Transverse colon (tissue), 4 donors: ENCODE data around the gene RSRC2. TPM values are rescaled to one million over a fixed set of nuclear protein-coding genes. Genes with fewer than 3 reads are reported as not detected.

ENCODE experiments used
- DNase-seq: peaks from one replicate; pipeline ENCODE4 v3.0.0-alpha.2; 2019
- H3K27ac ChIP-seq, 4 donors: fragments of 200-600 bp; sonication (generic); 2 replicates each; pipeline ENCODE4 v1.5.1; 2016 to 2018; ENCODE audit warnings: inconsistent platforms in 4 of 4
- H3K27me3 ChIP-seq: fragments of 200-600 bp; sonication (generic); 2 replicates; pipeline ENCODE4 v1.5.1; 2017; ENCODE audit warnings: inconsistent platforms
- H3K36me3 ChIP-seq, 4 donors: fragments of 200-600 bp; sonication (generic); 2 replicates each; pipeline ENCODE4 v1.5.1; 2017 to 2019; ENCODE audit warnings: inconsistent platforms in 4 of 4
- H3K4me1 ChIP-seq, 4 donors: fragments of 200-600 bp; sonication (generic); 2 replicates each; pipeline ENCODE4 v1.5.1; 2017 to 2020; ENCODE audit warnings: inconsistent platforms in 4 of 4
- H3K4me3 ChIP-seq, 4 donors: fragments of 200-600 bp; sonication (generic); 1 replicate in 1 of 4; 2 replicates in 3 of 4; pipeline versions ENCODE4 v1.5.1 to v1.6.1; 2017 to 2019; ENCODE audit warnings: inconsistent platforms in 4 of 4
- H3K9me3 ChIP-seq, 2 donors: fragments of 200-600 bp; sonication (generic); 2 replicates each; pipeline ENCODE4 v1.5.1; 2017 to 2019; ENCODE audit warnings: inconsistent platforms in 2 of 2
- CTCF ChIP-seq, 5 experiments: fragments of 200-600 bp in 3 of 5; fragments of 450-650 bp in 2 of 5; sonication (generic) in 3 of 5; IDR thresholded peaks; 1 replicate in 2 of 5; 2 replicates in 3 of 5; pipeline ENCODE4 v1.5.1; 2016 to 2017; ENCODE audit warnings: antibody characterized with exemption in 5 of 5, inconsistent platforms in 3 of 5, mild to moderate bottlenecking in 2 of 5, moderate library complexity in 1 of 5
- EP300 ChIP-seq: sonication (generic); formaldehyde crosslinking; IDR thresholded peaks from one replicate; pipeline ENCODE4 v1.6.1; 2017; ENCODE audit warnings: antibody characterized with exemption, low read depth
- POLR2A ChIP-seq: fragments of 450-650 bp; IDR thresholded peaks from one replicate; pipeline ENCODE4 v1.6.1; 2016; ENCODE audit warnings: antibody characterized with exemption, mild to moderate bottlenecking, moderate library complexity
- POLR2AphosphoS5 ChIP-seq, 3 donors: sonication (generic); formaldehyde crosslinking; IDR thresholded peaks; one replicate each; pipeline ENCODE4 v1.6.1; 2016; ENCODE audit warnings: antibody characterized with exemption in 3 of 3
- WGBS, 2 donors: methylation state at CpG; one replicate each; pipeline ENCODE4 v1.1.5; 2018; ENCODE audit warnings: low coverage in 1 of 2; 5-methylcytosine and 5-hydroxymethylcytosine counted together
- in situ Hi-C, 4 donors: fragments of 200-750 bp; cut with MboI; loops; one replicate each; pipeline versions ENCODE4 v1.15.0 to v1.15.1; 2017; ENCODE audit warnings: low sequenced_read_pairs in 3 of 4, low pct_ligation_motif_present in 1 of 4, low pct_unique_long_range_greater_than_20kb in 1 of 4
- intact Hi-C: fragments of 100-400 bp; cut with DNase I; formaldehyde crosslinking; loops from one replicate; pipeline ENCODE4 v1.15.1; 2023; ENCODE audit warnings: low total_unique reads
- total RNA-seq, 4 donors: library from RNA; depleted of rRNA; stranded (reverse); fragments of >200 nt; gene quantifications; one replicate each; pipeline ENCODE4 v1.1.0, GENCODE V29; 2016

The RSRC2 gene
- total RNA-seq, 4 donors from 2014 or later: 73.4 to 251 (median 99.7) TPM

DNA sequence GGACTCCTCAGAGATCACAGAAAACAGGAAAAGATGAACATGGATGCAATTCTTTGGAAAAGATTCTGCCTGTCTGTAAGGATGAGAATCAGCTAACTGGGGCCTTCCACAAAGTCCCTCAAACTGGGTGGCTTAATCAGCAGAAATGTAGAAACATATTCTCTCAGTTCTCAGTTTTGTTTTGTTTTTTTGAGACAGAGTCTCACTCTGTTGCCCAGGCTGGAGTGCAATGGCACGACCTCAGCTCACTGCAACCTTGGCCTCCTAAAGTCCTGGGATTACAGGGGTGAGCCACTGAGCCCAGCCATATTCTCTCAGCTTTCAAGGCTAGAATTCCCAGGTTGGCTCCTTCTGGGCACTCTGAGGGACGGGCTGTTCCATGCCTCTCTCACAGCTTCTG lies 66.1 kb downstream of the RSRC2 start:
- in situ Hi-C loops: no loop called here
- 71 to 90% methylated on average over 2 of the region's 2 CpGs for WGBS, 2 donors
- H3K9me3 ChIP-seq: no peaks in the 10 kb centered on the region
- H3K4me1 ChIP-seq: peaks cover 0 to 10% (median 0%) of the 10 kb centered on the region in 4 donors
- H3K27me3 ChIP-seq: no peaks in the 10 kb centered on the region
- H3K36me3 ChIP-seq: no peaks in the 10 kb centered on the region
- no peak for TF ChIP-seq POLR2AphosphoS5 (IDR thresholded peaks at IDR 0.05)
- TF ChIP-seq CTCF (IDR thresholded peaks at IDR 0.05): no peak
- H3K27ac ChIP-seq: no peak overlapping the region
- no peak overlapping the region for H3K4me3 ChIP-seq
- no peak for DNase-seq
- intact Hi-C loops: no loop called here

DNA sequence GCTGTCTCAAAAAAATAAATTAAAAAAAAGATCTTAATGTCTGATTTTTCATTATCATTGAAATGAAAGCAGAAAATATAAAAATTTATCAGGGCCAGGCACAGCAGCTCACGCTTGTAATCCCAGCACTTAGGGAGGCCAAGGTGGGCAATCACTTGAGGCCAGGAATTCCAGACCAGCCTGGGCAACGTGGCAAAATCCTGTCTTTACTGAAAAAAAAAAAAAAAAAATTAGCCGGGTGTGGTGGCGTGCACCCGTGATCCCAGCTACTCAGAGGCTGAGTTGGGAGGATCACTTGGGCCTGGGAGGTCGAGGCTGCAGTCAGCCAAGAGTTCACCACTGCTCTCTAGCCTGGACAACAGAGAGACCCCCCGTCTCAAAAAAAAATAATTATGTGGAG lies 66.7 kb downstream of the RSRC2 start:
- Histone ChIP-seq H3K4me1 (peaks cover 0 to 11% (median 0%) of the 10 kb centered on the region in 4 donors), H3K27me3 (no peaks in the 10 kb centered on the region), H3K4me3 (no peak overlapping the region), H3K36me3 (no peaks in the 10 kb centered on the region), H3K9me3 (no peaks in the 10 kb centered on the region), H3K27ac (no peak overlapping the region)
- 85 to 90% methylated on average over 5 to 7 of the region's 7 CpGs for WGBS, 2 donors
- in situ Hi-C loops (no loop called here), intact Hi-C loops (no loop called here)
- TF ChIP-seq EP300: no peak
- TF ChIP-seq POLR2A: no peak
- TF ChIP-seq POLR2AphosphoS5 (IDR thresholded peaks at IDR 0.05): no peak
- DNase-seq: no peak

- DNase-seq: no peak
- H3K4me3 ChIP-seq: no peak overlapping the region
- intact Hi-C loops (no loop called here), in situ Hi-C loops (no loop called here)
- H3K27me3 ChIP-seq: no peaks in the 10 kb centered on the region
- no peaks in the 10 kb centered on the region for H3K36me3 ChIP-seq
- no peaks in the 10 kb centered on the region for H3K9me3 ChIP-seq
- 100% methylated on average over 2 of the region's 2 CpGs; no CpG with 5 or more reads in 1 of the 2 donors for WGBS, 2 donors
- peaks cover 0 to 11% (median 0%) of the 10 kb centered on the region in 4 donors for H3K4me1 ChIP-seq
- TF ChIP-seq EP300 (no peak), POLR2A (no peak), CTCF (IDR thresholded peaks at IDR 0.05) (no peak), POLR2AphosphoS5 (IDR thresholded peaks at IDR 0.05) (no peak)
- no peak overlapping the region for H3K27ac ChIP-seq
These were observed 67.5 kb downstream of the RSRC2 start for GRCh38 chr12:122459211-122459610.

- Histone ChIP-seq H3K27ac (no peak overlapping the region), H3K27me3 (no peaks in the 10 kb centered on the region), H3K36me3 (no peaks in the 10 kb centered on the region), H3K4me1 (peaks cover 0 to 18% (median 3%) of the 10 kb centered on the region in 4 donors), H3K9me3 (no peaks in the 10 kb centered on the region), H3K4me3 (no peak overlapping the region)
- intact Hi-C loops (no loop called here), in situ Hi-C loops (no loop called here)
- no peak for DNase-seq
- WGBS, 2 donors: 92 to 100% methylated on average over 4 to 17 of the region's 17 CpGs
- no peak for TF ChIP-seq POLR2A
- no peak for TF ChIP-seq POLR2AphosphoS5 (IDR thresholded peaks at IDR 0.05)
- no peak for TF ChIP-seq EP300
- no peak for TF ChIP-seq CTCF (IDR thresholded peaks at IDR 0.05)
These were observed 68.4 kb downstream of the RSRC2 start for GRCh38 chr12:122458105-122459035.
